GM10266 (cell line): Measurements from ENCODE around the gene ITFG2.

Source experiments
- DNase-seq: peaks from one replicate; pipeline ENCODE4 v3.0.0; 2012; ENCODE audit errors: extremely low spot score
- TF ChIP-seq, protein P1 (sequence below): IDR thresholded peaks from 2 replicates; pipeline ENCODE4 v1.5.1; 2012; ENCODE audit warnings: mild to moderate bottlenecking, low read depth; ENCODE audit not compliant: control insufficient read depth, insufficient read depth; ENCODE audit errors: missing control alignments

The ITFG2 gene

GRCh38 chr12:2796187-2796666, 16.2 kb upstream of the ITFG2 start:
- DNase-seq, result peak; percentile 31
- TF ChIP-seq, protein P1, sequence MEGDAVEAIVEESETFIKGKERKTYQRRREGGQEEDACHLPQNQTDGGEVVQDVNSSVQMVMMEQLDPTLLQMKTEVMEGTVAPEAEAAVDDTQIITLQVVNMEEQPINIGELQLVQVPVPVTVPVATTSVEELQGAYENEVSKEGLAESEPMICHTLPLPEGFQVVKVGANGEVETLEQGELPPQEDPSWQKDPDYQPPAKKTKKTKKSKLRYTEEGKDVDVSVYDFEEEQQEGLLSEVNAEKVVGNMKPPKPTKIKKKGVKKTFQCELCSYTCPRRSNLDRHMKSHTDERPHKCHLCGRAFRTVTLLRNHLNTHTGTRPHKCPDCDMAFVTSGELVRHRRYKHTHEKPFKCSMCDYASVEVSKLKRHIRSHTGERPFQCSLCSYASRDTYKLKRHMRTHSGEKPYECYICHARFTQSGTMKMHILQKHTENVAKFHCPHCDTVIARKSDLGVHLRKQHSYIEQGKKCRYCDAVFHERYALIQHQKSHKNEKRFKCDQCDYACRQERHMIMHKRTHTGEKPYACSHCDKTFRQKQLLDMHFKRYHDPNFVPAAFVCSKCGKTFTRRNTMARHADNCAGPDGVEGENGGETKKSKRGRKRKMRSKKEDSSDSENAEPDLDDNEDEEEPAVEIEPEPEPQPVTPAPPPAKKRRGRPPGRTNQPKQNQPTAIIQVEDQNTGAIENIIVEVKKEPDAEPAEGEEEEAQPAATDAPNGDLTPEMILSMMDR, result peak; percentile 24

- DNase-seq, result no peak
Observed at GRCh38 chr12:2797721-2798418, 14.6 kb upstream of the ITFG2 start.

DNA sequence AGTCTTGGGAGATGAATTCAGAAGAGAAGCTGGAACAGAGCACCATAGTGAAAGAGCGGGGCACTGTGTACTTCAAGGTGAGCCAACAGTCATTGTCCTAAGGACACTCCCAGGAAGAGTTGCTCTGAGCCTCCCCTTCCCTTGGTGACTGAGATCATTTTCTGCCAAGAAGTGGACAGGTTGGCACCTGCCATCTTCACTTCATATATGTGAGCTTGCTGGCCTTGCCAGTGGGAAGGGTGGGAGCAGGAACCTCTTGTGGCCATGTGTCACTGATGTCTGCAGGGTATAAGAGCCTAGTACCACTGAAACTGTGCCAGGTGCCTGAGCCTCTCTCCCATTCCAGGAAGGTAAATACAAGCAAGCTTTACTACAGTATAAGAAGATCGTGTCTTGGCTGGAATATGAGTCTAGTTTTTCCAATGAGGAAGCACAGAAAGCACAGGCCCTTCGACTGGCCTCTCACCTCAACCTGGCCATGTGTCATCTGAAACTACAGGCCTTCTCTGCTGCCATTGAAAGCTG, 12.4 kb upstream of the ITFG2 start:
- DNase-seq, result no peak
- TF ChIP-seq, protein P1, result no peak

More at GRCh38 chr12:2797721-2798418, 14.6 kb upstream of the ITFG2 start:
- TF ChIP-seq, protein P1, result peak; percentile 11

- TF ChIP-seq, protein P1, result no peak
- no peak for DNase-seq
Observed at GRCh38 chr12:2801044-2801783, 11.3 kb upstream of the ITFG2 start.

- peak; percentile 45 for DNase-seq
- TF ChIP-seq, protein P1, result no peak
Observed at GRCh38 chr12:2803635-2804392, 8.7 kb upstream of the ITFG2 start.

DNA sequence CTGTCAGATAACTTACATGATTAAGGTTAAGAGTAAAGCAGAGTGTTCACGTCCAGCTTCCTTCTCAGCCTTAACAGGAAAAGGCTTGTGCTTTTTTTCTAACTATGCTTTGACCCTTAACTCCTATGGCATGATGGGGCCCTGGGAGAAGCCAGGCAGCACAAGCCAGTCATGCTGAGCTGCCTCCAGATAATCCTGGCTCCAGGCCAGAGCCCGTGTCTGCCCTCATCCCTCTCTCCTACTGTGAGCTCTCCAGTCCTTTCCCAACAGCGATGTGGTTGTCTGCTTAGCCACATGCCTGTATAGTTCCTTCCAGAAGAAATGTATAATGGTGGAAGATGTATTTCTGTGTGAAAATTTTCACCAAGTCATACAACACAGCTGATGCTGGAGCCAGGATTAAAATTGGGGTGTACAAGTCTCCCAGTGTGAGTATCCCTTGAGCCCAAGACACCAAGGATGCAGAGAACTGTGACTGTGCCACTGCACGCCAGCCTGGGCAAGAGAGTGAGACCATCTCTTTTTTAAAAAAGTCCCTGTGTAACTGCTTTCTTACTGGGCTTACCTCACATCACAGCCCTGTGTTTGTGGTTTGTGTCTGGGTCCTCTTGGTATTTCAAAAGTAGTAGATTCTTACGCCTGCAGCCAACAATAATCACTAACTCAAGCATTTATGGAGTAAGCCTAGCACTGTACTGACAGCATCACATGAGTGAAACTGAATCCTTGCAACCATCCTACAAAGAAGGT, 7.9 kb upstream of the ITFG2 start:
- DNase-seq, result no peak

More for the DNA sequence above, 7.9 kb upstream of the ITFG2 start:
- TF ChIP-seq, protein P1, result no peak
